Measurements from ENCODE around the gene PI4KA. TPM values are rescaled to one million over a fixed set of nuclear protein-coding genes. Genes with fewer than 3 reads are reported as not detected.
"Not testable (repeated sequence)": the region's sequence is repeated elsewhere in the genome, so short reads cannot be mapped to it uniquely, and the experiment has no call there.

The PI4KA gene
- total RNA-seq, 1 experiment from 2014 or later: 13.0 TPM

GRCh38 chr22:20847318-20847822, 11.2 kb downstream of the PI4KA start:
- DNase-seq (ENCODE audit: low read depth): no peak

DNA sequence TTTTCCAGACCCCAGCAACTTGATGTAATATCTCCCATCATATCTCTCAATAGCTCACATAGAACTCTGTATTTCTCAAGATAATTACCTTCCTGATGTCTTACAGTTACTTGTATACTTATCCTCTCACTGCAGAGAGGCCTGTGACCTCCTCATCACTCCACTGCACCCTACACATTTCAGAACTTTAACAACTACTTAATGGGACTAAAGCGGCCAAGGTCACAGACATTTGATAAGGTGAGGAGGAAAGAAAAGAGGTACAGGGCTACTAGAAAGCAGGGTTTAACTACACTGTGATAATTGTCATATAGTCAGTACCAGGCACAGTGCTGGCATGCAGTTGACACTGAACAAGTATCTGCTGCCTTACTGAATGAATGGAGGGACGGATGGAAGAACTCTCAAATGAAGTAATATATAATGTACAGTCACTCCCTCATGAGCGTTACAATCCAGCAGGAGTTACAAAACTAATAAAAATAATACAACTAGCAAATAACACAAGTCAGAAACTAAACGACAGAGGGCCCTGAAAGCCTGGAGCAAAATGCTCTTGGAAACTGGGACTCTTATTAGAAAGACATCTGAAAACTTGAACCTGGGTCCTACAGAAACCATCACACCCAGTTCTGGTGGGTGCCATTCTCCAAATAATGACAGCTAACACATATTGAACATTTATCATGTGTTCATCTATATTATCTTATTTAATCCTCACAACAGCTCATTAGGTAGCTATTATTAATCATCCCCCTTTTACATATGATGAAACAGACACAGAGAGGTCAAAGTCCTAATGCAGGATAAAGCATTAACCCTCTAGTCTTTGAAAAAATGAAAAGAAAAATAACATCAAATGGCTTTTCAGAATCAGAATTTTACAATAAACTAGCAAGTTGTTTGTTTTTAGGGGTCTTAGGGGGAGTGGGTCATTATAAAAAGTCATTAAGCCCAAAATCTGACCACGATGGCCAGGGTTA, 14.3 kb downstream of the PI4KA start:
- no peak for DNase-seq (ENCODE audit: low read depth)

DNA sequence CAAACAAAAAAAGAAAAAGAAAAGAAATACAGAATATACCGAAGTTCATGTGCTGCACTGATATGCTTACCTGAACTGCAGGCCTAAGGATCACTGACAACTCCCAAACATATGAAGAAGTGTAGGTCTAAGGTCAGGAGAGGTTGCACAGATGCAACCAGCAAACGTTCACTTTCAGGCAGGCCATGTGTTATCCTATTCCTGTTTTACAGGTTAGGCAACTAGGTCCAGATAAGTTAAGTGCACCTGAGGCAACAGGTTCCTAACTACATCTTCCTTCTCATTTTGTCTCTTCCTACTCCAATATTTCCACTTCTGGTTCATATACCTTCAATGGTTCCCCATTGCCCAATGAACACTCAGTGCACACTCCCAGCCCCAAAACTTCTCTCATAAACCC, 15.1 kb downstream of the PI4KA start:
- DNase-seq (ENCODE audit: low read depth): no peak

GRCh38 chr22:20840646-20841371, 17.8 kb downstream of the PI4KA start:
- DNase-seq (ENCODE audit: low read depth): no peak

DNA sequence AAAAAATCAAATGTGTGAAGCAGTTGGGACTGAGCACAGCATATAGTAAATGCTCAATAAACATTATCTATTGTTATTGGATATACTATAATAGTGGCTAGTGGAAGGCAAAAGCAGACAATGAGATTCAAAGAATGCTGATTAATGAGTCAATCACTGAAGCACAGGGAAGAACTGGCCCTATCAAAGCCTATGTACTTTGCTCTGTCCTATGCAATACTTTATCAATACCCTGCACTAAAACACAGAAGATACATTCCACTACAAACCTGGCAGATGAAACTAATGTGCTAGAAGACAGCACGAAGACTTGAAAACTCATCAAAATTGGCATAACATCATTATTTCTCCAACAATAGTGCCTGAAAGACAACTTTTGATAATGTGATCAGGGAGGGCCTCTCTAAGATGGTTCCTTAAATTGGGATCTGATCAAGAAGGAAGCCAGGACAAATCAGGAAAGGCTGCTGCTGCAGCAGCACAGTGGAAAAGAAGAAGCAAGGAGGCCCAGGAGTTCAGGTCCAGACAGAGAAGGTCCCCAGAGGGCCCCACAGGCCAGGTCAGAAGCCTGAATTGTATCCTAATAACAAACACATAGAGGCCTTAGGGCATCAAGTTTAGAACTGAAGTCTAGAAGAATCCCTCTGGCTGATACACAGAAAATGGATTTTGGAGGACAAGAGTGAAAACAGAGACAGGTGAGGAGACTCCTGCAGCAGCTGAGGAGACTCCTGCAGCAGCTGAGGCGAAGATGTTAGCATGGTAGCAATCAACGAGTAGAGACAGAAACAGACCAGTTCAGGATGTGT, 18.6 kb downstream of the PI4KA start:
- DNase-seq (ENCODE audit: low read depth): no peak

DNA sequence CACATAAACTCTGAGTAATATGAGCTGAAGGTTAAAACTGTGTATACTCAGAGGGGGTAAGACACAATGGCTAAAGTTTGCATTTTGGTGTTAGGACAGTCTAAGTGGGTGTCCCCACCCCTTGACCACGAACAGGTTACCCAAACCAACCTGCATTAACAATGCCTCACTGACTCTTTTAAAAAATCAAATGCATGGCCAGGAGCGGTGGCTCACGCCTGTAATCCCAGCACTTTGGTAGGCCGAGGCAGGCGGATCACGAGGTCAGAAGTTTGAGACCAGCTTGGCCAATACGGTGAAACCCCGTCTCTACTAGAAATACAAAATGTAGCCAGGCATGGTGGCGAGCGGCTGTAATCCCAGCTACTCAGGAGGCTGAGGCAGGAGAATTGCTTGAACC, 19.3 kb downstream of the PI4KA start:
- not testable (repeated sequence) for DNase-seq (ENCODE audit: low read depth)

GRCh38 chr22:20836987-20837823, 21.4 kb downstream of the PI4KA start:
- no peak for DNase-seq (ENCODE audit: low read depth)

DNA sequence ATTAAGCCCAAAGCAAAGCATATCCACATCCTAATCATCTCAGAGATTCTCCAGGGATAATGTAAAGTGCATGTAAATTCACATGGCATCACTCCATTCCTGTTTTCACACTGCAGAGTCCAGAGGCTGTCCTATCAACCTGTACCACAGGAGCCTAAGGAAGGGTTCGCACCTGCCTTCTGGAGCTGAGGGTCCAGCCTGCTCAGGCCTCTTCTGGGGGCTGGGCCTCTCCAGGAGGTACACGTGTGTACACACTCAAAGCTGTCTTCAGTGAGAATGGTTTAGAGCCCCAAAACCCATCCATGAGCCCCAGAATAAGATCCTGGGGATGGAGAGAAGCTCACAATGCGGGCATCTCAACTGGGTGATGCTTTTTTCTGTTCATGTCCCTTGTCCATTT, 23.9 kb downstream of the PI4KA start:
- DNase-seq (ENCODE audit: low read depth): no peak

GRCh38 chr22:20834206-20834605, 24.4 kb downstream of the PI4KA start:
- DNase-seq (ENCODE audit: low read depth): no peak

- no peak for DNase-seq (ENCODE audit: low read depth)
Observed at GRCh38 chr22:20833225-20833665, 25.4 kb downstream of the PI4KA start.

GRCh38 chr22:20829491-20830134, 29.0 kb downstream of the PI4KA start:
- DNase-seq (ENCODE audit: low read depth): no peak

- not testable (repeated sequence) for DNase-seq (ENCODE audit: low read depth)
Observed at GRCh38 chr22:20826373-20827152, 32.0 kb downstream of the PI4KA start.

GRCh38 chr22:20825624-20826023, 33.0 kb downstream of the PI4KA start:
- DNase-seq (ENCODE audit: low read depth): no peak

- not testable (repeated sequence) for DNase-seq (ENCODE audit: low read depth)
Observed at GRCh38 chr22:20825216-20825615, 33.4 kb downstream of the PI4KA start.

DNA sequence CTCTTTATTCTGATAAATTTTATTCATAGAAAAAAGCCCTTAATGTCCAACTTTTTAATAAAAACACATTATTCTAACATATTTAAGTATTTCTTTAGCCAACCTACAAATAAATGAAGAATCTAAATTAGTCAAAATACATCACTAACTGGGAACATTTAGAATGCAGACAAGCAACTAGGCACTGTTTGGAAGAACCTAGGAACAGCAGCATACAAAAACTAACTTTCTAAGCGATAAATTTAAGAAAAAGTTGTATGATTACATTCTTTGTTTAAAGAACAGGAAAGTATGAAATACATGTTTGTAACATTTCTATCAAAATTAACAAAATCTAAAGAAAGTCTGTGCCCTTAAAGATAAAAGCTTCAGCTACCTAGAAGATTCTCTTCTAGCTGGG, 35.3 kb downstream of the PI4KA start:
- DNase-seq (ENCODE audit: low read depth): no peak

GRCh38 chr22:20822240-20822639, 36.4 kb downstream of the PI4KA start:
- no peak for DNase-seq (ENCODE audit: low read depth)

GRCh38 chr22:20821717-20822239, 36.8 kb downstream of the PI4KA start:
- not testable (repeated sequence) for DNase-seq (ENCODE audit: low read depth)

- DNase-seq (ENCODE audit: low read depth): no peak
Observed at GRCh38 chr22:20819471-20819870, 39.1 kb downstream of the PI4KA start.

GRCh38 chr22:20818471-20818870, 40.1 kb downstream of the PI4KA start:
- no peak for DNase-seq (ENCODE audit: low read depth)

All from Daoy (cell line).